ENCODE data around the gene NKX1-1. TPM values are rescaled to one million over a fixed set of nuclear protein-coding genes. Genes with fewer than 3 reads are reported as not detected.

NKX1-1 gene
- total and polyA plus RNA-seq, 8 donors, result not detected

GRCh38 chr4:1379801-1380331, 26.4 kb downstream of the NKX1-1 start:
- Histone ChIP-seq H3K27ac (no peak overlapping the region), H3K4me3 (no peak overlapping the region), H3K27me3 (no peaks in the 10 kb centered on the region), H3K36me3 (peaks cover 22 to 95% (median 86%) of the 10 kb centered on the region in 4 donors), H3K4me1 (no peaks in the 10 kb centered on the region), H3K9me3 (no peaks in the 10 kb centered on the region)
- DNase-seq, result no peak
- 84 to 94% (median 91%) methylated on average over 3 to 31 of the region's 31 CpGs; no CpG with 5 or more reads in 1 of the 5 donors for WGBS, 5 donors
- TF ChIP-seq CTCF (IDR thresholded peaks at IDR 0.05), result no peak
- TF ChIP-seq POLR2A (IDR thresholded peaks at IDR 0.05), result no peak
- intact Hi-C loops (cut with DNase I; ENCODE audit: low total_unique reads), result no loop called here

- H3K4me3 ChIP-seq, result no peak overlapping the region
- TF ChIP-seq POLR2AphosphoS5 (IDR thresholded peaks at IDR 0.05), result no peak
- no peak for TF ChIP-seq CTCF (IDR thresholded peaks at IDR 0.05)
- no peak for TF ChIP-seq POLR2A (IDR thresholded peaks at IDR 0.05)
- TF ChIP-seq EP300 (IDR thresholded peaks at IDR 0.05), result no peak
- intact Hi-C loops (cut with DNase I; ENCODE audit: low total_unique reads), result no loop called here
- no peak for DNase-seq
- H3K27ac ChIP-seq, result no peak overlapping the region
- 88 to 96% (median 90%) methylated on average over 10 to 27 of the region's 27 CpGs for WGBS, 5 donors
- H3K27me3 ChIP-seq, result no peaks in the 10 kb centered on the region
- H3K4me1 ChIP-seq, result no peaks in the 10 kb centered on the region
- H3K9me3 ChIP-seq, result no peaks in the 10 kb centered on the region
- peaks cover 17 to 95% (median 86%) of the 10 kb centered on the region in 4 donors for H3K36me3 ChIP-seq
These were observed 26.9 kb downstream of the NKX1-1 start for GRCh38 chr4:1379351-1379781.

GRCh38 chr4:1378559-1379231, 27.5 kb downstream of the NKX1-1 start:
- 89 to 95% (median 91%) methylated on average over 18 to 30 of the region's 30 CpGs for WGBS, 5 donors
- intact Hi-C loops (cut with DNase I; ENCODE audit: low total_unique reads), result no loop called here
- TF ChIP-seq EP300 (IDR thresholded peaks at IDR 0.05) (no peak), CTCF (IDR thresholded peaks at IDR 0.05) (no peak), POLR2AphosphoS5 (IDR thresholded peaks at IDR 0.05) (no peak), POLR2A (IDR thresholded peaks at IDR 0.05) (no peak)
- no peaks in the 10 kb centered on the region for H3K27me3 ChIP-seq
- no peak overlapping the region for H3K27ac ChIP-seq
- no peak for DNase-seq
- peaks cover 16 to 95% (median 86%) of the 10 kb centered on the region in 4 donors for H3K36me3 ChIP-seq
- H3K4me3 ChIP-seq, result no peak overlapping the region
- H3K9me3 ChIP-seq, result no peaks in the 10 kb centered on the region
- H3K4me1 ChIP-seq, result no peaks in the 10 kb centered on the region

- no peaks in the 10 kb centered on the region for H3K27me3 ChIP-seq
- intact Hi-C loops (cut with DNase I; ENCODE audit: low total_unique reads), result no loop called here
- no peak overlapping the region for H3K27ac ChIP-seq
- no peak for DNase-seq
- peaks cover 19 to 95% (median 86%) of the 10 kb centered on the region in 4 donors for H3K36me3 ChIP-seq
- H3K9me3 ChIP-seq, result no peaks in the 10 kb centered on the region
- H3K4me3 ChIP-seq, result no peak overlapping the region
- H3K4me1 ChIP-seq, result no peaks in the 10 kb centered on the region
- TF ChIP-seq POLR2AphosphoS5 (IDR thresholded peaks at IDR 0.05), result no peak
- no peak for TF ChIP-seq EP300 (IDR thresholded peaks at IDR 0.05)
- no peak for TF ChIP-seq CTCF (IDR thresholded peaks at IDR 0.05)
- no peak for TF ChIP-seq POLR2A (IDR thresholded peaks at IDR 0.05)
- WGBS, 5 donors, result 92 to 97% (median 94%) methylated on average over 12 to 19 of the region's 19 CpGs
These were observed 28.5 kb downstream of the NKX1-1 start for GRCh38 chr4:1377606-1378261.
